HepG2 (cell line): ENCODE data around the gene SFRP4. TPM values are rescaled to one million over a fixed set of nuclear protein-coding genes. Genes with fewer than 3 reads are reported as not detected.

Experiments
- ATAC-seq: fragments of 200-7000 bp; cut with Tn5 transposase; 3 replicates; pipeline ENCODE4 v1.9.1; 2020; ENCODE audit warnings: mild to moderate bottlenecking, moderate library complexity
- BruUV-seq: library from RNA; stranded (reverse); fragments of 400-500 nt; replicated peaks from 2 replicates; lab custom pipeline; 2021; lab: Mats Ljungman, UMichigan
- CTCF ChIA-PET: fragments of 300-600 bp; formaldehyde crosslinking; extraction: SDS; loops from one replicate; lab custom pipeline; 2021; ENCODE audit warnings: low total read pairs, inconsistent platforms, low intra/inter-chr PET ratio; lab: Yijun Ruan, JAX
- POLR2A ChIA-PET: fragments of 350-600 bp; sonication (Branson Sonifier 250); formaldehyde crosslinking; loops from one replicate; lab custom pipeline; 2020; ENCODE audit warnings: antibody characterized with exemption, inconsistent platforms; lab: Yijun Ruan, JAX
- DNase-seq: peaks from one replicate; pipeline ENCODE4 v3.0.0-alpha.2; 2015; ENCODE audit warnings: low spot score
- FAIRE-seq: peaks from 3 replicates; lab custom pipeline; 2011; peaks lifted over from hg19 to GRCh38; lab: Jason Lieb, UNC
- H2AFZ ChIP-seq: one replicate; pipeline ENCODE4 v1.6.1; 2011; ENCODE audit warnings: low read length, inconsistent platforms
- H3K27ac ChIP-seq: fragments of 300-600 bp; 3 replicates; pipeline ENCODE4 v1.8.0; 2011; ENCODE audit warnings: mixed run types, mild to moderate bottlenecking, mixed read lengths, low read length, inconsistent platforms; ENCODE audit not compliant: insufficient read depth; ENCODE audit errors: extremely low read length
- H3K27me3 ChIP-seq, 2 experiments: fragments of 200-600 bp in 1 of 2; 2 replicates in 1 of 2; 3 replicates in 1 of 2; pipeline versions ENCODE4 v1.6.0 to v1.8.0; 2011; ENCODE audit warnings: low read length in 2 of 2, mild to moderate bottlenecking in 2 of 2, moderate library complexity in 2 of 2, inconsistent platforms in 1 of 2; ENCODE audit not compliant: insufficient read depth in 2 of 2, control insufficient read depth in 1 of 2
- H3K36me3 ChIP-seq, 2 experiments: fragments of 200-600 bp in 1 of 2; replicated peaks in 1 of 2; 2 replicates in 1 of 2; 3 replicates in 1 of 2; pipeline versions ENCODE4 v1.5.1 to v1.8.0; 2011; ENCODE audit warnings: low read length in 2 of 2, inconsistent platforms in 1 of 2; ENCODE audit not compliant: insufficient read depth in 2 of 2, control insufficient read depth in 1 of 2
- H3K4me1 ChIP-seq: 2 replicates; pipeline ENCODE4 v1.5.1; 2012; ENCODE audit warnings: low read length, inconsistent platforms; ENCODE audit not compliant: insufficient read depth
- H3K4me2 ChIP-seq: 2 replicates; pipeline ENCODE4 v1.6.0; 2011; ENCODE audit warnings: low read depth, low read length, inconsistent platforms
- H3K4me3 ChIP-seq, 3 experiments: fragments of 200-600 bp in 1 of 3; sonication (generic), shearing (Covaris generic) in 1 of 3; replicated peaks in 1 of 3; 2 replicates each; pipeline ENCODE4 v1.5.1; 2011 to 2016; ENCODE audit warnings: low read length in 3 of 3, inconsistent platforms in 2 of 3, low read depth in 2 of 3, mild to moderate bottlenecking in 2 of 3, control low read depth in 1 of 3, mixed read lengths in 1 of 3; ENCODE audit not compliant: insufficient read depth in 1 of 3
- H3K79me2 ChIP-seq: one replicate; pipeline ENCODE4 v1.6.1; 2011; ENCODE audit warnings: low read length, inconsistent platforms; ENCODE audit not compliant: insufficient read depth
- H3K9ac ChIP-seq: 2 replicates; pipeline ENCODE4 v1.6.0; 2011; ENCODE audit warnings: mild to moderate bottlenecking, low read depth, low read length, inconsistent platforms; ENCODE audit not compliant: insufficient read depth
- H3K9me3 ChIP-seq: 2 replicates; pipeline ENCODE4 v1.5.1; 2012; ENCODE audit warnings: mild to moderate bottlenecking, low read length
- H4K20me1 ChIP-seq: 2 replicates; pipeline ENCODE4 v1.6.0; 2011; ENCODE audit warnings: inconsistent platforms, mild to moderate bottlenecking, low read length, moderate library complexity; ENCODE audit not compliant: insufficient read depth
- PAWR ChIP-seq: sonication (generic); formaldehyde crosslinking; IDR thresholded peaks from 2 replicates; pipeline ENCODE4 v1.4.0; 2020; ENCODE audit warnings: missing genetic modification reagents, mild to moderate bottlenecking, borderline replicate concordance
- RERE ChIP-seq: IDR thresholded peaks from 2 replicates; pipeline ENCODE4 v1.6.1; 2016; ENCODE audit warnings: low read depth, missing genetic modification reagents, missing compliant biosample characterization
- SNAPC2 ChIP-seq: sonication (generic); formaldehyde crosslinking; IDR thresholded peaks from 2 replicates; pipeline ENCODE4 v1.8.1; 2022; ENCODE audit warnings: mild to moderate bottlenecking, missing genetic modification reagents
- THAP8 ChIP-seq: sonication (generic); formaldehyde crosslinking; IDR thresholded peaks from 2 replicates; pipeline ENCODE4 v1.5.1; 2020; ENCODE audit warnings: missing genetic modification reagents, mild to moderate bottlenecking, borderline replicate concordance
- ZBTB10 ChIP-seq: sonication (generic); formaldehyde crosslinking; IDR thresholded peaks from 2 replicates; pipeline ENCODE4 v1.4.0; 2020; ENCODE audit warnings: missing genetic modification reagents, borderline replicate concordance
- ZNF263 ChIP-seq: sonication (generic); formaldehyde crosslinking; IDR thresholded peaks from 2 replicates; pipeline ENCODE4 v1.4.0; 2020; ENCODE audit warnings: missing genetic modification reagents
- ZNF446 ChIP-seq: sonication (generic); formaldehyde crosslinking; IDR thresholded peaks from 2 replicates; pipeline ENCODE4 v1.5.0; 2020; ENCODE audit warnings: mild to moderate bottlenecking, missing genetic modification reagents
- ZNF607 ChIP-seq: sonication (generic); formaldehyde crosslinking; IDR thresholded peaks from 2 replicates; pipeline ENCODE4 v1.5.1; 2020; ENCODE audit warnings: missing genetic modification reagents, mild to moderate bottlenecking, borderline replicate concordance
- ZNF777 ChIP-seq: sonication (generic); formaldehyde crosslinking; IDR thresholded peaks from 2 replicates; pipeline ENCODE4 v1.4.0; 2020; ENCODE audit warnings: missing genetic modification reagents
- ZNF839 ChIP-seq: sonication (generic); formaldehyde crosslinking; IDR thresholded peaks from 2 replicates; pipeline ENCODE4 v1.4.0; 2020; ENCODE audit warnings: missing genetic modification reagents, mild to moderate bottlenecking, borderline replicate concordance
- WGBS: methylation state at CpG from one replicate; pipeline ENCODE4 v1.1.6; 2017; ENCODE audit warnings: low lambda C conversion rate; 5-methylcytosine and 5-hydroxymethylcytosine counted together
- in situ Hi-C: cut with HindIII; loops from 2 replicates; pipeline ENCODE4 v1.10.0; 2017; ENCODE audit warnings: low pct_unique_long_range_greater_than_20kb; ENCODE audit not compliant: extremely low pct_ligation_motif_present
- intact Hi-C: fragments of 100-400 bp; cut with micrococcal nuclease; formaldehyde crosslinking; loops from one replicate; pipeline ENCODE4 v1.10.0; 2022; ENCODE audit not compliant: unreplicated experiment
- polyA plus RNA-seq, 8 experiments: library from polyadenylated mRNA; depleted of rRNA in 3 of 8; stranded (reverse) in 7 of 8; unstranded in 1 of 8; fragments of >200 nt; fragmentation: Illumina TruSeq in 4 of 8; extraction: Trizol in 4 of 8; gene quantifications; 2 replicates each; pipeline versions ENCODE4 v1.2.1 to v1.2.3, GENCODE V29; 2011 to 2016; ENCODE audit warnings: low read depth in 4 of 8, missing spikeins in 1 of 8, mixed read lengths in 1 of 8; ENCODE audit not compliant: insufficient read depth in 1 of 8
- total RNA-seq, 5 experiments: library from RNA; depleted of rRNA; stranded (reverse); fragments of >200 nt; fragmentation: Illumina TruSeq; extraction: Trizol; gene quantifications; 2 replicates each; pipeline ENCODE4 v1.2.3, GENCODE V29; 2016; ENCODE audit warnings: low read depth in 1 of 5

Gene SFRP4
- total and polyA plus RNA-seq, 2 of the 13 experiments (the other 11 are each of a cell fraction or from before 2014, with no cell fraction given): 0.96 to 1.8 TPM

GRCh38 chr7:37882086-37882485, 34.5 kb downstream of the SFRP4 start:
- Histone ChIP-seq H4K20me1 (no peaks in the 10 kb centered on the region), H3K4me2 (no peak overlapping the region), H3K4me3 (no peak overlapping the region), H3K9me3 (no peaks in the 10 kb centered on the region), H2AFZ (no peak overlapping the region), H3K4me1 (no peaks in the 10 kb centered on the region), H3K27ac (no peak overlapping the region), H3K79me2 (no peaks in the 10 kb centered on the region), H3K36me3 (no peaks in the 10 kb centered on the region), H3K9ac (no peak overlapping the region), H3K27me3 (no peaks in the 10 kb centered on the region)
- CTCF ChIA-PET: no interaction called here
- no peak for DNase-seq
- TF ChIP-seq SNAPC2 (CRISPR knock-in tag) (no peak), ZNF607 (no peak), ZNF446 (CRISPR knock-in tag) (no peak), RERE (CRISPR knock-in tag) (no peak), ZNF263 (CRISPR knock-in tag) (no peak), ZBTB10 (CRISPR knock-in tag) (no peak), ZNF777 (CRISPR knock-in tag) (no peak), THAP8 (CRISPR knock-in tag) (no peak), PAWR (CRISPR knock-in tag) (no peak), ZNF839 (CRISPR knock-in tag) (no peak)
- no peak for ATAC-seq
- in situ Hi-C loops: no loop called here
- intact Hi-C loops: no loop called here
- POLR2A ChIA-PET: no interaction called here
- WGBS: under 1% methylated on average over 6 of the region's 6 CpGs
- FAIRE-seq: no peak
- BruUV-seq: no TSS peak
